Inflammatory macrophage treated with lipopolysaccharide for 4 hours (primary cell): Measurements from ENCODE around the gene ARID1B.
A peak's percentile ranks its signal among the peaks of the same experiment; 100 is the strongest.
"Not testable (repeated sequence)": the region's sequence is repeated elsewhere in the genome, so short reads cannot be mapped to it uniquely, and the experiment has no call there.

Experiments
- DNase-seq: peaks from one replicate; pipeline ENCODE4 v3.0.0-alpha.2; 2020

The ARID1B gene

GRCh38 chr6:156944412-156944811 lies 167.2 kb downstream of the ARID1B start:
- no peak for DNase-seq

DNA sequence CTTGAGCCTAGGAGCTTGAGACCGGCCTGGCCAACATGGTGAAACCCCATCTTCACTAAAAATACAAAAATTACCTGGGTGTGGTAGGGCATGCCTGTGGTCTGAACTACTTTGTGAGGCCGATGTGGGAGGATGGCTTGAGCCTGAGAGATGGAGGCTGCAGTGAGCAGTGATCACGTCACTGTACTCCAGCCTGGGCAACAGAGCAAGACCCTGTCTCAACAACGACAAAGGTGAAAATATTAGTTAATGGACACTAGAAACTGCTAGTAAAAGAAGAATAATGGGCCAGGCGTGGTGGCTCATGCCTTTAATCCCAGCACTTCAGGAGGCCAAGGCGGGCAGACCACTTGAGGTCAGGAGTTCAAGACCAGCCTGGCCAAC lies 168.6 kb downstream of the ARID1B start:
- not testable (repeated sequence) for DNase-seq

DNA sequence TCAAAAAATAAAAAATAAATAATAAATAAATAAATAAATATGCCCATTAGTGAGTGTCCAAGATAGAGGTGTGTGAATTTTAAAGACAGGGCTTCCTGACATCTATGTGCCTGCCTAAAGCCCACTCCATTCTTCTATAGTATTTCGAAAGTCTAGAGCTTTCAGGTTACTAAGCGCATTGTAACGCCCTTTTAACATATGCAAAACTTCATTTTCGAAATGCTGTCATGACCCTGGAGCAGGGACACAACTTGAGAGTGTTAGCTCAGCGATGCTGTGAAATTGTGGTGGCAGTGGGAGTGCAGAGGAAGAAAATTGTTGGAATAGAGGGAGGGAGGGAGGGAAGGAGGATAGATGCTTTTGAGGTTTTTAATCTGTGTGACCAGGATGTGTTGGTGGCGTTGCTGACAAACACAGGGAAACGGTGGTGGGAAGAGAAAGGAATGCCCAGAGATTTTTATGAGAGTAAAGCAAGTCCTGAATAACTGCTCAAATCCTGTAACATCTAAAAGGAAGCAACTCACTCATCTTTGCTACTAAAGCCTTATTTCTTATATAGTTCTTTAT lies 169.3 kb downstream of the ARID1B start:
- peak; percentile 15 for DNase-seq

DNA sequence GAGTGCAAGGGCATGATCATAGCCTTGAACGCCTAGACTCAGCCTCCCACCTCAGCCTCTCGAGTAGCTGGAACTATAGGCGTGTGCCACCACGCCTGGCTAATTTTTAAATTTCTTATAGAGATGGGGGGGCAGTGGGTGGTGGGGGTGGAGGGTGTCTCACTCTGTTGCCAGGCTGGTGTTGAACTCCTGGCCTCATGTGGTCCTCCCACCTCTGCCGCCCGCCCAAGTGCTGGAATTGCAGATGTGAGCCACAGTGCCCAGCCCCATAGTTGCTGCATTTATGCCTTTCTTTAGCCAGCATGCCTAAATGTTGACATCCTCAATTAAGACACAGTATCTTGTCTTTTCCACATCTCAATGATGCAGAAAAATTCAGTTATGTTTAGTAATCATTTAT lies 171.1 kb downstream of the ARID1B start:
- no peak for DNase-seq

DNA sequence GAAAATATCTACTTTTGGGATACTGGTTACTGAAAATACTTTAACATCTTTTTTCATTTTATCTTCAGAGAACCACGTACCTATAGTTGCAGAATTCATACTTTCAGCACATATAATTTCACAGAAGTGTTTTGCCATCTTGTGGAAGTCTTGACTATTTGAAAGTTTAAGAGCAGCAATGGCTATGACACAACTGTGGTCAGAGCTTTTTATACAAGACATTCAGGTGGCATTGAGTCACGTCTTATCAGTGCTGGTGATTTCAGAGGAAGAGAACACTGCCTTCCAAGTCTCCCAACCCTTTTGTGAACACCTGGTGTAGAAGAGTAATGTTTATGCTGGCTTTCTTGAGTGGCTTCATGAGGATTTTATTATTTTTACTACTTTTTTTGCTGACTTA lies 171.6 kb downstream of the ARID1B start:
- DNase-seq: peak; percentile 27

DNA sequence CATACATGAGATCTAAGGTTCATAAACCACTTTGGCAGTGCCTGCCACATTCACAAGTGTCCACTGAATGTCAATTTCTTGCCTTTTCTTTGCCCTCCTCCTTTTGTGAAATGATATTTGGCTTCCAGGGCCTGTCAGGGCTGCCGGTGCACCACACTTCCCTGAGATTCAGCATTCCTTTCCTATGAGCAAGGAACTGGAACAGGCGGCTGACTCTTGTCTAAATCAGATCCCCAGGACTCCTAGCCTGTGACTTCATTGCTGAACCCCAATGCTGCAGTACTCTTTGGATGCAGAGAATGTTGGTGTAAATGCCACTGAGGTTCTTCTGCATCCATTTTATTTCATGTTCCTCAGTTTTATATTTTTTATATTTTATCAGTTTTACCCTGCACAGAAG lies 172.2 kb downstream of the ARID1B start:
- no peak for DNase-seq

GRCh38 chr6:156950084-156950483 lies 172.9 kb downstream of the ARID1B start:
- no peak for DNase-seq

GRCh38 chr6:156950531-156950930 lies 173.4 kb downstream of the ARID1B start:
- no peak for DNase-seq

GRCh38 chr6:156952401-156952800 lies 175.2 kb downstream of the ARID1B start:
- no peak for DNase-seq

DNA sequence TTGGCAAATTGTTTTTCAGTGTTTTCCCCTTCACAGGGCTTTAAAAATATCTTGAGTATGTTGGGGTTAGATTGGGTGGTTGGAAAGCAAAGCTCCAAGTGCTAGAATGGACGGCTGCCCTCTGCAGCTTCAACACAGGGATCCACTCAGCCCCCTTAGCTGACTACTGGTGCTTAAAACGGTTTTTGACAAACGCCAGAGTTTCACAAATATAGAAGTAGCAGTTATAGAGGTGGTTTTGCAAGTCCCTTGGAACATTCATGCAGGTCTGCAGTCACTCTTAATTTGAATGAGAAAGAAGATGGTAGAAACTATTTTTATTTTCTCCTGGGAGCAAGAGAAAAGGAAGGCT lies 175.9 kb downstream of the ARID1B start:
- no peak for DNase-seq

DNA sequence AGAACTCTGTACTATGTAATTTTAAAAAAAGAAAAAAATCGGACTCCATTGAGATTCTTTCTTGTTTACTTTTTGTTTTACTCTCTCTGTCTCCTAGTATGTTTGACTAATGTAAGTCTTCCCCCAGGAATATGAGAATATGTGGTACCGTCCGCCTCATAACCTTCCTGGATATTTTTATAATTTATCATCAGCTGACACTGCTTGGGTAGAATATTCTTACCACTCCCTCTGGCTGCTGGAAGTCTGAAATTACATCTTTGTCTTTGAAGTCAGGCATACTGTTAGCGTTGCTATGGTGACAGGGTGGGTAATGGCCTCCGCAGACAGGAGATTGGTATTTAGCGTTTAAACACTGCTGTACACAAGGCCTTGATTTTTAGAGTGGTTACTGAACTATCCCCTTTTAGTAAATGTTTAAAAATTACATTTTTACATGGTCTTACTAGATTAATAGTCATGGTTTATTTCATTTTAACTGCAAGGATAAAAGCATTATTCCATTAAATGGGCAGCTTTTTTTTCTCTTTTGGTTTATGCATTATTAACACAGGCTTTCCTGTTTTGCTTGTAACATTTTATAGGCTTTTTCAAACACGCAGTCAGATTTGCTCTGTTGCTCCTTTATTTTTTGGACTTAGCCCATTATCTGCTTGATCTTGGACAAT lies 176.4 kb downstream of the ARID1B start:
- DNase-seq: no peak

- no peak for DNase-seq
Measured at GRCh38 chr6:156954191-156954590, 177.0 kb downstream of the ARID1B start.

DNA sequence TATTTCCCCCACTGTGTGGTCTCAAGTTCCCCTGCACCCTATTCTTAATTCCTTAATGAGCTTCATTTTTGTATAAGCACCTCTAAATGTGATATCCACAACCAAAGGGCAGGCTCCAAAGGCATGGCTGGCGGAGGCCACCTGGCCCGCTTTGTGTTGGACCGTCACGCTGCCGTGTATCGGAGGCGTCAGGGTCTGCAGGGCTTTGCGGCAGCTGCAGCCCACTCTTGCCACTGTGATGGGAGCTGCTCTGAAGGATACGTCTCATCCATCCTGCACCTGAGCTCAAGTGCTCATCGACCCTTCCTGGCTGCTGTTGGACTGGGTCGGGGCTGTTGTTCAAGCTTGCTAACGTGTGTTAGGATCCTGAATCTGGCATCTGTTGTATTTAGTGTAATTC lies 177.6 kb downstream of the ARID1B start:
- no peak for DNase-seq

DNA sequence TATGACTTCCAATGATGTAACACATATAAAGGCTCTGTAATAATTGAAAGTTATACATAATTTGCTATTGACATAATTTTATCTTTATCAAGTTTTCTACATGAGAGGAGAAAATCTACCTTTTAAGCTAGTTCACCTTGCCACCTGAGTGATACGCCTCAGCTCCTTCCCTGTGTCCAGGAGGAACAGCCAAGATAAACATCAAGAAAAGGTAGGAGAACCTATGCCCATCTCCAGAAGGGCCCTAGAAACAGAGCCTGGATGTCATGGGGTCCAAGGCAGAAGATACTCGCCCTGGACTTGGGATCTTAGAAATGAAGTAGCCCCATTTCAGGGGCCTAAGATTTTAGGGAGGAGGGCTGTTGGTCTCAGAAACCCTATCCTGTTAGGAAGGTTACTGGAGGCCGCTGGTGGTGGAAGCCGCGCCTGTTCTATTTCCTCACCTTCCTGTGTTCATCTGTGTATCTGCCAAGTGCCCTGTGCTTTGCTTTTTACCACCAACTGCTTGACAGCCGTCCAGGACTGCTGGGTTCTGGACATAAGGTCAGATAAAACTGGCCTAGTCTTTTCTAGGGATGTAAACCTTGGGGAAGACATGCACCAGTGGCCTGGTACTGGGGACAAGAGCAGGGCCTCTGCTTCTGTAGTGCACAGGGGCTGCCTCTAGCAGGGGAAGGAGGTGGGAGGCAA lies 178.5 kb downstream of the ARID1B start:
- DNase-seq: no peak

- no peak for DNase-seq
Measured at GRCh38 chr6:156956286-156956685, 179.1 kb downstream of the ARID1B start.

- no peak for DNase-seq
Measured at GRCh38 chr6:156957931-156958547, 180.9 kb downstream of the ARID1B start.

DNA sequence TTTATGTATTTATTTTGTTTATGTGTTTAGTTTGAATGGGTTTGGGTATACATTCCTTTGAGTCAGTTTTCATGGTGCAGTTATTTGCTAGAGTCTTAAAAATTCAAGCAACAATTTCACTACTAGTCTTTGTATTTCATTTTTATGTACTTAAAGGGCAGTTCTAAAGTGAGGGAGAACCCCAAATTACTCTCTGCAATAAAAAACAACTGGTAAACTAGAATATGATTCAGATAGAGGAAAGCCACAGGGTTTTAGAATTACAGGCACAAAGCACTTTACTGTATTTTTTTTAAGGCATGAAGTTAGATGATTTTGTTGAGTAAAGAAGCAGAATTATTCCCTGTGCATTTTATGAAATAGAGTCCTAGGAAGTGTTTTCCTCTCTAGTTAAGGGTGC lies 183.3 kb downstream of the ARID1B start:
- no peak for DNase-seq

DNA sequence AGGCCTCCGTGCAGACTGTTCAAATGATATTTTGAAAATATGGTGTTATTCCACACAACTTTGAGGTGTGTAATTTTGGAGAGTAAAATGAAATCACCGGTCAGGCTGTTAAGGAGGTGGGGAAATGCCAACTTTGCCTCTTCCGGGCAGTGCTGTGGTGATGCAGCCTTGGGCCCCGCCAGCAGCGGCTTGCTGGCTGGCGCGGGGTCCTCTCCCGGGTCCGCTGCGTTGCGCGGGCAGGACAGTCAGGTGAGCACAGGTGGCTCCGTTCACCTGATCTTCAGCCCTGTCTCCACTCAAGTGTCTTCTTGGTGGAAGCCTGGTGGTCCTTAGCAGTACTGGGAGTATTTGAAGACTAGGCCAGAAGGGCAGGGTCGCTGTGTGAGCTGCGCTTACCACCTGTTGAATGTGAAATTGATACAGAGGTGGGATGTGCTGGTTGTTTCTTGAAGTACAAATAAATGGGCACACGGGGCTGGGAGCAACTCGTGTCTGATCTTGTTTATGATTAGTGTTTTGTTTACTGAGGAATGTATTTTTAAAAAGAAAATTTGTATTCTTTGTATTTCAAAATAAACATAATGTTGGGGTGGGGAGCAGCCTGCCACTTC lies 184.2 kb downstream of the ARID1B start:
- DNase-seq: no peak

- DNase-seq: peak; percentile 98
Measured at GRCh38 chr6:156963712-156964700, 186.8 kb downstream of the ARID1B start.

GRCh38 chr6:156967852-156968251 lies 190.7 kb downstream of the ARID1B start:
- DNase-seq: no peak

DNA sequence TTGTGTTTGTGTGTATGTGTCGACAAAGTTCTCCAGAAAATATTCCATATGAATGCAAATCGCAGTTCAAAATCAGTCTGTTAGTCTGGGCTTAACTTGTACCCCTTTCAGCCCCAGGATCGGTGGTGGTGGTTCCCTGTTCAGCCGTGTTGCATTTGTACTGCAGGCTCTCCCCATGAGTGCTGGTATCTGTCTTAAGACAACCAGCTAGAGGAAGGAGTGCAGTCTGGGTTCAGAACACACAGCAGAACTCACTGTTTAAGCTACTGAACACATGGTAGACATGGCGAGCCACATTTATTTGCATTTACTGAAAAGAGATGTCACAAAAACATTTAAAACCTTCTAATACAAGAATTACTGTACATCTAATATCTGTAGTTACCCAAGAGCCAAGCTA lies 192.1 kb downstream of the ARID1B start:
- DNase-seq: no peak

GRCh38 chr6:156970595-156971112 lies 193.5 kb downstream of the ARID1B start:
- DNase-seq: no peak
